ENCODE data around the gene HES4.

HES4 gene

GRCh38 chr1:985126-985525 is 14.8 kb downstream of the HES4 start:
- Histone ChIP-seq H3K79me2 (ENCODE audit: insufficient read depth, low read length) (no peaks in the 10 kb centered on the region), H3F3A (ENCODE audit: low read depth) (no peaks in the 10 kb centered on the region), H3K4me1 (ENCODE audit: insufficient read depth, low read length, poor library complexity, severe bottlenecking) (no peaks in the 10 kb centered on the region), H3K9me2 (replicated peaks; ENCODE audit: low read depth, low read length) (no peaks in the 10 kb centered on the region), H3K27me3 (ENCODE audit: insufficient read depth, low read length, poor library complexity, severe bottlenecking) (no peaks in the 10 kb centered on the region), H3K9ac (ENCODE audit: low read depth, low read length, poor library complexity, severe bottlenecking) (no peak overlapping the region), H4K20me1 (ENCODE audit: insufficient read depth, low read length, poor library complexity, severe bottlenecking) (no peaks in the 10 kb centered on the region), H3K9me3 (ENCODE audit: insufficient read depth, low read depth, low read length) (no peaks in the 10 kb centered on the region), H3K4me2 (ENCODE audit: low read depth, low read length, poor library complexity, severe bottlenecking) (no peak overlapping the region), H2AFZ (ENCODE audit: low read length) (no peak overlapping the region), H3K4me3 (ENCODE audit: low read length, poor library complexity, severe bottlenecking) (no peak overlapping the region), H3K36me3 (ENCODE audit: insufficient read depth, low read length) (no peaks in the 10 kb centered on the region)
- TF ChIP-seq EZH2phosphoT487 (IDR thresholded peaks at IDR 0.05; ENCODE audit: borderline replicate concordance) (no peak), CTCF (conservative IDR thresholded peaks at IDR 0.05; ENCODE audit: low read length) (no peak)

GRCh38 chr1:984476-984814 is 15.5 kb downstream of the HES4 start:
- Histone ChIP-seq H3K4me2 (ENCODE audit: low read depth, low read length, poor library complexity, severe bottlenecking) (no peak overlapping the region), H4K20me1 (ENCODE audit: insufficient read depth, low read length, poor library complexity, severe bottlenecking) (no peaks in the 10 kb centered on the region), H3K4me1 (ENCODE audit: insufficient read depth, low read length, poor library complexity, severe bottlenecking) (no peaks in the 10 kb centered on the region), H3F3A (ENCODE audit: low read depth) (no peaks in the 10 kb centered on the region), H3K9ac (ENCODE audit: low read depth, low read length, poor library complexity, severe bottlenecking) (no peak overlapping the region), H2AFZ (ENCODE audit: low read length) (no peak overlapping the region), H3K4me3 (ENCODE audit: low read length, poor library complexity, severe bottlenecking) (no peak overlapping the region), H3K79me2 (ENCODE audit: insufficient read depth, low read length) (no peaks in the 10 kb centered on the region), H3K36me3 (ENCODE audit: insufficient read depth, low read length) (no peaks in the 10 kb centered on the region), H3K9me2 (replicated peaks; ENCODE audit: low read depth, low read length) (no peaks in the 10 kb centered on the region), H3K27me3 (ENCODE audit: insufficient read depth, low read length, poor library complexity, severe bottlenecking) (no peaks in the 10 kb centered on the region), H3K9me3 (ENCODE audit: insufficient read depth, low read depth, low read length) (no peaks in the 10 kb centered on the region)
- no peak; the same call in 1 of the 2 replicates for TF ChIP-seq CTCF (conservative IDR thresholded peaks at IDR 0.05; ENCODE audit: low read length)
- TF ChIP-seq EZH2phosphoT487 (IDR thresholded peaks at IDR 0.05; ENCODE audit: borderline replicate concordance): no peak

- no peak overlapping the region for H3K4me3 ChIP-seq (ENCODE audit: low read length, poor library complexity, severe bottlenecking)
- no peaks in the 10 kb centered on the region for H3K9me3 ChIP-seq (ENCODE audit: insufficient read depth, low read depth, low read length)
- H3K9me2 ChIP-seq (replicated peaks; ENCODE audit: low read depth, low read length): no peaks in the 10 kb centered on the region
- no peak overlapping the region for H3K4me2 ChIP-seq (ENCODE audit: low read depth, low read length, poor library complexity, severe bottlenecking)
- H3K27me3 ChIP-seq (ENCODE audit: insufficient read depth, low read length, poor library complexity, severe bottlenecking): no peaks in the 10 kb centered on the region
- H2AFZ ChIP-seq (ENCODE audit: low read length): no peak overlapping the region
- peak; percentile 77 for TF ChIP-seq CTCF (conservative IDR thresholded peaks at IDR 0.05; ENCODE audit: low read length)
- TF ChIP-seq EZH2phosphoT487 (IDR thresholded peaks at IDR 0.05; ENCODE audit: borderline replicate concordance): no peak
- H3K36me3 ChIP-seq (ENCODE audit: insufficient read depth, low read length): no peaks in the 10 kb centered on the region
- H3K79me2 ChIP-seq (ENCODE audit: insufficient read depth, low read length): no peaks in the 10 kb centered on the region
- no peaks in the 10 kb centered on the region for H3F3A ChIP-seq (ENCODE audit: low read depth)
- H4K20me1 ChIP-seq (ENCODE audit: insufficient read depth, low read length, poor library complexity, severe bottlenecking): no peaks in the 10 kb centered on the region
- no peak overlapping the region for H3K9ac ChIP-seq (ENCODE audit: low read depth, low read length, poor library complexity, severe bottlenecking)
- no peaks in the 10 kb centered on the region for H3K4me1 ChIP-seq (ENCODE audit: insufficient read depth, low read length, poor library complexity, severe bottlenecking)
Observed at GRCh38 chr1:983798-984475, 16.0 kb downstream of the HES4 start.
